ENCODE results near the gene NAT14.

NAT14 gene

DNA sequence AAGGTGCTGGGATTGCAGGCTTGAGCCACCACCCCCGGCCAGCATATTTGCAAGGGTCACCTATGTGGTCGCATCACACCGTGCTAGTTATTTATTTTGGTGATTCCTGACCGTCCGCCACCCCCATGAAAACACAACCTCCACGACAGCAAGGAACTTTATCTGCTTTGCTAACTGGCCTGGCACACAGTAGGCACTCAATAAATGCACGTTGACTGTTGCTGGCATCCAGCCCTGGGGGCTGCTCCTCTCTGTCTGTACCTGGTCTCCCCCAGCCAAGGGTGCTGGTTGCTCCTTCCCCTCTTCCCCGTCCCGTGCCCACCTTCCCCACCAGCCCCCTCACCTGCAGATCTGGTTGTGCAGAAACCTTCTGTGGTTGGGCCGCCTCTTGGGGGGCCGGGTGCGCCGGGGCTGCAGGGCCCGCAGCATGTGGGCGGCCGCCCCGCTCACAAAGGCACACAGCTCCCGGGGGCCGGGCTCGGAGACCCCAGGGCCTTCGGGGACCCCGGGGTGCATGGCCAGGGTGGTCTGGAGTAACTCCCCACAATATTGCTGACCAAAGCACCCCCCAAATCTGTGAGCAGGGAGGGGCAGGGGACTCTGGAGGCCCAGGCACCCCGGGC lies 20.8 kb upstream of the NAT14 start:
- POLR2A ChIA-PET, result no interaction called here
- Histone ChIP-seq H3K9me3 (ENCODE audit: control extremely low read depth in 1 of 5, control insufficient read depth in 4 of 5, insufficient read depth in 2 of 5, low read depth in 1 of 5, low read length in 4 of 5) (no peaks in the 10 kb centered on the region), H3K4me1 (ENCODE audit: control extremely low read depth in 1 of 4, control insufficient read depth in 4 of 4, insufficient read depth in 4 of 4, low read length in 3 of 4) (peaks cover 0 to 26% (median 18%) of the 10 kb centered on the region in 4 experiments), H3K27me3 (replicated peaks in 2 of 5; ENCODE audit: control insufficient read depth in 4 of 5, insufficient read depth in 5 of 5, low read length in 4 of 5) (no peaks in the 10 kb centered on the region), H3K36me3 (ENCODE audit: control insufficient read depth in 4 of 4, insufficient read depth in 4 of 4, low read length in 3 of 4) (no peaks in the 10 kb centered on the region), H3K4me3 (ENCODE audit: control insufficient read depth in 1 of 7, extremely low read depth in 1 of 7, insufficient read depth in 4 of 7, low read depth in 2 of 7, low read length in 6 of 7) (no peak overlapping the region), H3K27ac (ENCODE audit: insufficient read depth in 1 of 2, low read depth in 1 of 2, low read length in 2 of 2, poor library complexity in 1 of 2, severe bottlenecking in 2 of 2) (no peak overlapping the region)
- WGBS (ENCODE audit: insufficient coverage), result 96% methylated on average over 16 of the region's 23 CpGs
- CTCF ChIA-PET, result interaction anchor here (1.4 kb wide), 1 partner anchor 10 kb away, joined by 3 read pairs; no protein-coding TSS in a partner anchor
- no peak for DNase-seq

DNA sequence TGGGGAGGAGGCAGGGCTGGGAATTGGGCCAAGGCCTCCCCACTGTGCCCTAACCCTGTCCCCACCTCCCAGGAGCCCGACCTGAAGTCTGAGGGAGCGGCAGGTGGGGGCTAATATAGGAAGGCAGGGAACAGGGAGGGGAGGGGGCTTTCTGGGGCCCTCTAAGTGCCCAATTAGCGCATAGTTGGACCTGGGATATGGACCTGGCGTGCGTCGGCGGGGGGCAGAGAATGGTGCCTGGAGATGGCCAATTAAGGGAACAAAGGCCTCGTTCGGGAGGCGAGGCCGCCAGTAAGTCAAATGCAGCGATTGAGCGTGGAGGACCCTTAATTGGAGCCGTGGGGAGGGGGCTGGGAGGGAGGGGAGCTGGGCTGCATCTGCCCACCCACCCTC lies 20.3 kb upstream of the NAT14 start, which contains the start of gene C19orf85:
TSS of gene C19orf85 (minus strand) at position 90 of the 393 bp plus-strand sequence. CDS start 197 bp downstream, outside the sequence.
- POLR2A ChIA-PET, result no interaction called here
- 87% methylated on average over 8 of the region's 14 CpGs for WGBS (ENCODE audit: insufficient coverage)
- no peaks in the 10 kb centered on the region for H3K9me3 ChIP-seq (ENCODE audit: control extremely low read depth in 1 of 5, control insufficient read depth in 4 of 5, insufficient read depth in 2 of 5, low read depth in 1 of 5, low read length in 4 of 5)
- DNase-seq, result no peak
- H3K4me3 ChIP-seq (ENCODE audit: control insufficient read depth in 1 of 7, extremely low read depth in 1 of 7, insufficient read depth in 4 of 7, low read depth in 2 of 7, low read length in 6 of 7), result no peak within 1 kb of the TSS
- no peaks in the 10 kb centered on the region for H3K27me3 ChIP-seq (replicated peaks in 2 of 5; ENCODE audit: control insufficient read depth in 4 of 5, insufficient read depth in 5 of 5, low read length in 4 of 5)
- H3K4me1 ChIP-seq (ENCODE audit: control extremely low read depth in 1 of 4, control insufficient read depth in 4 of 4, insufficient read depth in 4 of 4, low read length in 3 of 4), result peaks cover 0 to 25% (median 18%) of the 10 kb centered on the region in 4 experiments
- H3K36me3 ChIP-seq (ENCODE audit: control insufficient read depth in 4 of 4, insufficient read depth in 4 of 4, low read length in 3 of 4), result no peaks in the 10 kb centered on the region
- no peak within 1 kb of the TSS for H3K27ac ChIP-seq (ENCODE audit: insufficient read depth in 1 of 2, low read depth in 1 of 2, low read length in 2 of 2, poor library complexity in 1 of 2, severe bottlenecking in 2 of 2)
- CTCF ChIA-PET, result interaction anchor here (1.4 kb wide), 1 partner anchor 9 kb away, joined by 3 read pairs; no protein-coding TSS in a partner anchor

DNA sequence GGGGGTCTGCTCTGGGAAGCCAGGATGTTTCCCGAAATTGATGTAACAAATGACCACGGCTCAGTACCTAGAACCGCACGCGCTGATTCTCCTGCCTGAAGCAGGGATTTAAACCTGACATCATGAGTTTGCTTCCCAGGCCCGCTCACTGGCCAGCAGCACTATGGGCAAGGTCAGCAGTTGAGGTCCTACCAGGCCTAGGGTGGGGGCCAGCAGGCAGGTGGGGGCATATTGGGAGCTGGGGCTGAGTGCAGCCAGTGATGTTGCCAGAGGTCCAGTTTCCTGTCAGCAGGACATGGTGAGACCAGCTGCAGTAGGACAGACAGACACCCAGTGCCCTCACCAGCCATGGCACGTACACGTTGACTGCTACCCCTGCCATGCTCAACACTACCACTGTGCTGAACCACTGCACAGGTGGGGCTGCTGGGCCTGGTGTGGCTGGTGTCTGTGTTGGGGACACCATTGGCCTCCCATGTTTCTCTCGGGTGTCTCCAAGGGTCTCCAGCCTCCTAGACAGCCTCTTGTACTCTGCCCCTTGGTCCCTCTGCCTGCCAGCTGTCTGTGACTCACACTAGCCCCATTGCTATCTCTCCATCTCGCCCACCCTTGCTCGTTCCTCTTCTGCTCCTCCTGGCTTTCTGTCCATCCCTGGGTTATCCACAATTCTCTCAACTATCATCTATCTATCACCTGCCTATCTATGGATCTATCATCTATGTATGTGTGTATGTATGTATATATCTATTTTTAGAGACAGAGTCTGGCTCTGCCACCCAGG lies 19.3 kb upstream of the NAT14 start:
- CTCF ChIA-PET, result interaction anchor here (3.6 kb wide), 1 partner anchor 39 kb away, joined by 37 read pairs; no protein-coding TSS in a partner anchor
- no peaks in the 10 kb centered on the region for H3K9me3 ChIP-seq (ENCODE audit: control extremely low read depth in 1 of 5, control insufficient read depth in 4 of 5, insufficient read depth in 2 of 5, low read depth in 1 of 5, low read length in 4 of 5)
- H3K27ac ChIP-seq (ENCODE audit: insufficient read depth in 1 of 2, low read depth in 1 of 2, low read length in 2 of 2, poor library complexity in 1 of 2, severe bottlenecking in 2 of 2), result no peak overlapping the region
- POLR2A ChIA-PET, result no interaction called here
- WGBS (ENCODE audit: insufficient coverage), result 94% methylated on average over 8 of the region's 11 CpGs
- H3K27me3 ChIP-seq (replicated peaks in 2 of 5; ENCODE audit: control insufficient read depth in 4 of 5, insufficient read depth in 5 of 5, low read length in 4 of 5), result no peaks in the 10 kb centered on the region
- H3K36me3 ChIP-seq (ENCODE audit: control insufficient read depth in 4 of 4, insufficient read depth in 4 of 4, low read length in 3 of 4), result no peaks in the 10 kb centered on the region
- peaks cover 0 to 17% (median 13%) of the 10 kb centered on the region in 4 experiments for H3K4me1 ChIP-seq (ENCODE audit: control extremely low read depth in 1 of 4, control insufficient read depth in 4 of 4, insufficient read depth in 4 of 4, low read length in 3 of 4)
- DNase-seq, result no peak
- H3K4me3 ChIP-seq (ENCODE audit: control insufficient read depth in 1 of 7, extremely low read depth in 1 of 7, insufficient read depth in 4 of 7, low read depth in 2 of 7, low read length in 6 of 7), result no peak overlapping the region

DNA sequence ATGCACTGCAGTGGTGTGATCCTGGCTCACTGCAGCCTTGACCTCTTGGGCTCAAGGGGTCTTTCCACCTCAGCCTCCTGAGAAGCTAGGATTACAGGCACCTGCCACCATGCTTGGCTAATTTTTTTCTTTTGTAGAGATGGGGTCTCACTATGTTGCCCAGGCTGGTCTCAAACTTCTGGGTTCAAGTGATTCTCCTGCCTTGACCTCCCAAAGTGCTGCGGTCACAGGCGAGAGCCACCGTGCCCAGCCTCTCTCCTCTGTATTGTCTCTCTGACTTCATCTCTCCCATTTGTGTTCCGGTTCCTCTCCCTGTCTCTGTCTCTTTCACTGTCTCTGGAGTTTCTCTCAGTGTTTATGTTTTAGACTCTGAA lies 18.8 kb upstream of the NAT14 start:
- ChIA-PET POLR2A (no interaction called here), CTCF (interaction anchor here (0.6 to 3.6 kb wide), 8 partner anchors 12 to 172 kb away, joined by 3 to 37 read pairs (median 6); no protein-coding TSS in a partner anchor)
- H3K27ac ChIP-seq (ENCODE audit: insufficient read depth in 1 of 2, low read depth in 1 of 2, low read length in 2 of 2, poor library complexity in 1 of 2, severe bottlenecking in 2 of 2), result no peak overlapping the region
- H3K36me3 ChIP-seq (ENCODE audit: control insufficient read depth in 4 of 4, insufficient read depth in 4 of 4, low read length in 3 of 4), result no peaks in the 10 kb centered on the region
- DNase-seq, result no peak
- peaks cover 0 to 11% (median 7%) of the 10 kb centered on the region in 4 experiments for H3K4me1 ChIP-seq (ENCODE audit: control extremely low read depth in 1 of 4, control insufficient read depth in 4 of 4, insufficient read depth in 4 of 4, low read length in 3 of 4)
- H3K9me3 ChIP-seq (ENCODE audit: control extremely low read depth in 1 of 5, control insufficient read depth in 4 of 5, insufficient read depth in 2 of 5, low read depth in 1 of 5, low read length in 4 of 5), result no peaks in the 10 kb centered on the region
- 98% methylated on average over 4 of the region's 4 CpGs for WGBS (ENCODE audit: insufficient coverage)
- H3K4me3 ChIP-seq (ENCODE audit: control insufficient read depth in 1 of 7, extremely low read depth in 1 of 7, insufficient read depth in 4 of 7, low read depth in 2 of 7, low read length in 6 of 7), result no peak overlapping the region
- H3K27me3 ChIP-seq (replicated peaks in 2 of 5; ENCODE audit: control insufficient read depth in 4 of 5, insufficient read depth in 5 of 5, low read length in 4 of 5), result no peaks in the 10 kb centered on the region

DNA sequence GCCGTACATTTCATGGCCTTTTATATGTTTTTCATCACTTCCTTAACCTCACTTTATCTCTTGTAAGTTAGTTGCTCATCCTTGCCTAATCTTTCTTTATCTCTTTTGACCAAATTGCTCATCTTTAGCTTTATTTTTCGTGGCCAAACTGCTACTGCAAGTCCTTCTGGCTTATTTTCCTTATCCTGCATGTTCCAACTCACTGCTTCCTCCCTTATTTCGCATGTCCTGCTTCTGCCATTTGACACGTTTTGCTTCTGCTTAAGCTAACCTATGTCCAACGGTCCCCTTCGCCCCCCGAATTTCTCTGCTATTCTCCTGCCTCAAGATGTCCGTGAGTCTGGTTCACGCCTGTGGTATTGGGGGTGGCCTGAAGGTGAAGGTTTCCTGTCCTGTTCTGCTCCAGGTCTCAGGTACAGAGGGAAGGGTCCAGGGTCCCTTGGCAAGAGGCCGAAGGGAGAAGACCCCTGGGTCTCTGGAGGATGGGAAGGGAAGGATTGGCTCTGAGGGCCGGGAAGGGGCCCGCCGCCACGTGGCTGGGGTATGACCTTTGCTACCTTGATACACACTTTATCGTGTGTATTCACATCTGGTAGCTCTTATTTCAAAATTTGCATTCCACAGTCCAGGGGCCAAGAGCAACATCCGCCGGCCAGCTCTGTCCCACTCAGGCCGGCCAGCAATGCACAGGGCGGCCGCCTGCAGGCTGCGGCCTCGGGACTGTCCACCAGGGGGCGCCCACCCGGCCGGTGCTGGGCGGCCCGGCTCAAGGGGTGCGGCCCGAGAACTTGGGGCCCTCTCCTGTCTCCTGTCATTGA lies 17.5 kb upstream of the NAT14 start:
- H3K36me3 ChIP-seq (ENCODE audit: control insufficient read depth in 4 of 4, insufficient read depth in 4 of 4, low read length in 3 of 4), result no peaks in the 10 kb centered on the region
- peak overlapping the region in 1 of 2 experiments; percentile 38 for H3K27ac ChIP-seq (ENCODE audit: insufficient read depth in 1 of 2, low read depth in 1 of 2, low read length in 2 of 2, poor library complexity in 1 of 2, severe bottlenecking in 2 of 2)
- ChIA-PET POLR2A (no interaction called here), CTCF (interaction anchor here (0.7 to 3.6 kb wide), 21 partner anchors 8 to 331 kb away, joined by 3 to 37 read pairs (median 4); partner anchors contain the start of genes NAT14 and ZNF628)
- peak in 2 of 3 donors; percentile 49 for DNase-seq
- H3K9me3 ChIP-seq (ENCODE audit: control extremely low read depth in 1 of 5, control insufficient read depth in 4 of 5, insufficient read depth in 2 of 5, low read depth in 1 of 5, low read length in 4 of 5), result no peaks in the 10 kb centered on the region
- H3K4me1 ChIP-seq (ENCODE audit: control extremely low read depth in 1 of 4, control insufficient read depth in 4 of 4, insufficient read depth in 4 of 4, low read length in 3 of 4), result peaks cover 0 to 2% (median 1%) of the 10 kb centered on the region in 4 experiments
- 25% methylated on average over 23 of the region's 29 CpGs for WGBS (ENCODE audit: insufficient coverage)
- no peak overlapping the region for H3K4me3 ChIP-seq (ENCODE audit: control insufficient read depth in 1 of 7, extremely low read depth in 1 of 7, insufficient read depth in 4 of 7, low read depth in 2 of 7, low read length in 6 of 7)
- H3K27me3 ChIP-seq (replicated peaks in 2 of 5; ENCODE audit: control insufficient read depth in 4 of 5, insufficient read depth in 5 of 5, low read length in 4 of 5), result no peaks in the 10 kb centered on the region

DNA sequence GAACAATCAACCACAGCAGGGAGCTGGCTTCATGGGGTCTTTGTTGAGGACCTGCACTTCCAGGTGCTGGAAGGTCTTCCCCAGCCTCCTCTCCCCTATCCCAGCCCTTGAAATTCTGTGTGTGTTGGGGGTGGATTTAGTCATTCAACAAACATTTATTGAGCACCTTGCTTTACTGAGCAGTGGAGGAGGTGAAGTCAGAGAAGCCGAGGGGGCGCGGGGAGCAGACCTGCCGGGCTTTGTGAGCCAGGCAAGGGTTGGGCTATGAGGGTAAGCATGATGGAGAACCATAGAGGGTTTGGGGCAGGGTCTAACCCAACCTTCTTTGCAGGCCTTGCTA lies 17.0 kb upstream of the NAT14 start:
- Histone ChIP-seq H3K4me1 (ENCODE audit: control extremely low read depth in 1 of 4, control insufficient read depth in 4 of 4, insufficient read depth in 4 of 4, low read length in 3 of 4) (peaks cover 0 to 2% (median 1%) of the 10 kb centered on the region in 4 experiments), H3K27me3 (replicated peaks in 2 of 5; ENCODE audit: control insufficient read depth in 4 of 5, insufficient read depth in 5 of 5, low read length in 4 of 5) (no peaks in the 10 kb centered on the region), H3K9me3 (ENCODE audit: control extremely low read depth in 1 of 5, control insufficient read depth in 4 of 5, insufficient read depth in 2 of 5, low read depth in 1 of 5, low read length in 4 of 5) (no peaks in the 10 kb centered on the region), H3K4me3 (ENCODE audit: control insufficient read depth in 1 of 7, extremely low read depth in 1 of 7, insufficient read depth in 4 of 7, low read depth in 2 of 7, low read length in 6 of 7) (no peak overlapping the region), H3K36me3 (ENCODE audit: control insufficient read depth in 4 of 4, insufficient read depth in 4 of 4, low read length in 3 of 4) (no peaks in the 10 kb centered on the region), H3K27ac (ENCODE audit: insufficient read depth in 1 of 2, low read depth in 1 of 2, low read length in 2 of 2, poor library complexity in 1 of 2, severe bottlenecking in 2 of 2) (no peak overlapping the region)
- WGBS (ENCODE audit: insufficient coverage), result 0% methylated on average over 1 of the region's 4 CpGs
- ChIA-PET POLR2A (no interaction called here), CTCF (interaction anchor here (0.8 to 3.6 kb wide), 15 partner anchors 9 to 176 kb away, joined by 3 to 37 read pairs (median 7); partner anchors contain the start of genes NAT14 and ZNF628)
- DNase-seq, result no peak
